Measurements from ENCODE around the gene HYAL3.

GRCh38 chr3:50286322-50287227 is 12.6 kb downstream of the HYAL3 start:
- no peak for TF ChIP-seq CTCF (IDR thresholded peaks at IDR 0.05; ENCODE audit: poor library complexity, severe bottlenecking)
- no peak for TF ChIP-seq POLR2AphosphoS5 (IDR thresholded peaks at IDR 0.05)
- no peak for TF ChIP-seq REST (IDR thresholded peaks at IDR 0.05; ENCODE audit: borderline replicate concordance)
